HG02870 (cell line): ENCODE data around the gene ILKAP.
A peak's percentile ranks its signal among the peaks of the same experiment; 100 is the strongest.

ENCODE experiments used
- ATAC-seq: cut with Tn5 transposase; IDR thresholded peaks from one replicate; pipeline ENCODE4 v1.9.1; 2021; ENCODE audit warnings: mild to moderate bottlenecking, moderate library complexity; ENCODE audit not compliant: unreplicated experiment

Gene ILKAP

DNA sequence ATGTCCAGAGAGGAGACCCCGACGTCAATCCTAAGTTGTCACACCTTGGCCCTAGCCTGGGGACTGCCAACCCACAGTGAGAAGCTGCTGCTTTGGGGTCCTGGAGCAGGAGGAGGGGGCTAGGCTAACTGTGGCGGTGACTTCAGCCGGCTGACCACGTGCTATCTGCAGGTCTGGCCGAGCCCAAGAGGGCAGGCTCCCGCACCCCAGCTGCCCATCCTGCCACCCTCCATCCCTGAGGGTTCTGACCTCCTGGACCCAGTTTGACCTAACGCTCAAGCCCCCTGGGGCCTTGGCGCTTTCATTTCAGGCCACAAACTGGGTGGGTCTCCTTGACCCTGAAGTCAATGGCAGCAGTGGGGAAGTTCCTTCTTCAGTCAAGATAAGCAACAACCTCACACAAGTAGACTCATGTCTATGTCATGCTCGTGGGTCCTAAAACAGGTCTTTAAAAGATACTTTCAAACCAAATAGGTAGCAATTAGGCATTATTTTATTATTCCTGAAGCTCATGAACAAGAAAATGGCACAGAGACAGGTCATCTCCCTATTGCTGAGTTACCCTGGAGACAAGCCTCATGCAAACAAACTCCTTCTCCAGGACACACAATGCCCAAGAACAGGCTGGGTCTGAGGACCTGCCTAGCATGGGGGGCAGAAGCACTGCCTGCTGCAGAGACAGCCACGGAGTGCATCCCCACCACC, 34.1 kb upstream of the ILKAP start:
- no peak for ATAC-seq

GRCh38 chr2:238236571-238236970, 33.1 kb upstream of the ILKAP start:
- no peak for ATAC-seq

DNA sequence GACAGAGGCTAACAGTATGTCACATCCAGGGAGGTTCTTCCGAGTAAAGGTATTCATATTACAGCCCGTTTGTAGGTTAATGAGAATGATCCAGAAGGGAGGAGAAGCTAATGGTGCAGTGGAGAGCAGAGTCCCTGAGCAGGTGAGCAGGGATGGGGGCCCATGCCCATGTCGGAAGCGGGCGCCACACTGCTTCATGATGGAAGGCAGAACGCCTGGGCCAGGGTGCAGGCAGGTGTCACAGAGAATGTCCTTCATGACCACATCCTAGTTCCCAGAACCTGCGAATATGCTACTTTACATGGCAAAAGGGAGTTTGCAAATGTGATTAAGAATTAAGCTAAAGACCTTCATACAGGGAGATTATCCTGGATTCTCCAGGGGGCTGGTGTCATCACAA, 32.4 kb upstream of the ILKAP start:
- no peak for ATAC-seq

- ATAC-seq: no peak
Observed at GRCh38 chr2:238235331-238235732, 31.8 kb upstream of the ILKAP start.

DNA sequence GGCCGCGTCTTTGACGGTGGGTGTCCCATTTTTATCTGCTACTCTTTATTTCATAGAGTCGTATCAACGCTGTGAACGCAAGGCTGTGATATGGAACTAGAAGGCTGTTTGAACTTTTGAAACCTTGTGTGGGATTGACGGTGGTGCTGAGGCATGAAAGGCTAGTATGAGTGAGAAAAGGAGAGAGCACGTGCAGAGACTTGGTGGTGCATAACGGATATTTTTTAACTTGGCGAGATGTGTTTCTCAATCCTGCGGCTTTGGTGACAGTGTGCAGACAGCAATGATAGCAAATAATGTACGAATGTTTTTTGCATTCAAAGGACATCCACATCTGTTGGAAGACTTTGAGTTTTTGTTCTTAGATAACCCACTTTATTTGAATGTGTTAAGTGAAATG, 30.1 kb upstream of the ILKAP start:
- ATAC-seq: no peak

- ATAC-seq: no peak
Observed at GRCh38 chr2:238231809-238232208, 28.3 kb upstream of the ILKAP start.

- no peak for ATAC-seq
Observed at GRCh38 chr2:238231251-238231793, 27.8 kb upstream of the ILKAP start.

GRCh38 chr2:238230699-238231098, 27.2 kb upstream of the ILKAP start:
- ATAC-seq: no peak

DNA sequence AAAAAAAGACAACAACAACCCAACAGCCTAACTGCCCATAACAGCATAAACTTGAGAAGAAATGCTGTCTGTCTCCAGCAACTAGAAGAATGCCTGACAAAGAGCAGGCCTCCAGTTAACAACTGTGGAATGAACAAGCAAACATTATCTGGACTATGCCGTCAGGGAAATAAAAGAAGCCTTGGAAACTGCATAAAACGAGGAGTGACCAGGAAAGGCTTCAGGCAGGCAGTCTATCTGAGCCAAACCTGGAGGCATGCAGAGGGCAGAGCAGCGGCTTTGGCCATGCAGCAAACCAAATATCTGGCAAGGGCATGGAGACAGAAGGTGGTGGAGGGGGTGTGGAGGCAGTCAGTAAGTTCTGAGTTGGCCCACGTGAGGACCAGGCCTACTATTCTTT, 25.2 kb upstream of the ILKAP start:
- ATAC-seq: no peak

DNA sequence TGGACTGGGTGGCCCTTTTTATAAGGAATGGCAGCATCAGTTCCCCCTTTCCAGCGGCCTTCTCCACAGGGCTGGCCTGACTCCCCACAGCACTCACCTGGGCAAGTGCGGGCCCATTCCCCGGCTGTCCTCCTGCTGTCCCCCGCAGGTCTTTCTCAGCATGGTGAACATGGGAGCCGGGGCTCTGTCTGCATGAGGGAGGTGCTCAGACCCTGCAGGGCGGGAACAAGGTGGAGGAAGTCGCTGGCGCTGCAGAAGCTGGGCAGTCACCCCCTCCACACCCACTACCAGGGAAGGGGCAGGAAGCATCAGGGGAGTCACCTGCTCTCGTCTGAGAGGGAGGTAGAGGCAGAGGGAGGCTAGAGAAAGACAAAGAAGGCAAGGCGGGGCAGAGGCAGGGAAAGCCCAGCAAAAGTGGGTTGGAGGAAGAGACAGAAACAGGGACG, 24.1 kb upstream of the ILKAP start:
- no peak for ATAC-seq

DNA sequence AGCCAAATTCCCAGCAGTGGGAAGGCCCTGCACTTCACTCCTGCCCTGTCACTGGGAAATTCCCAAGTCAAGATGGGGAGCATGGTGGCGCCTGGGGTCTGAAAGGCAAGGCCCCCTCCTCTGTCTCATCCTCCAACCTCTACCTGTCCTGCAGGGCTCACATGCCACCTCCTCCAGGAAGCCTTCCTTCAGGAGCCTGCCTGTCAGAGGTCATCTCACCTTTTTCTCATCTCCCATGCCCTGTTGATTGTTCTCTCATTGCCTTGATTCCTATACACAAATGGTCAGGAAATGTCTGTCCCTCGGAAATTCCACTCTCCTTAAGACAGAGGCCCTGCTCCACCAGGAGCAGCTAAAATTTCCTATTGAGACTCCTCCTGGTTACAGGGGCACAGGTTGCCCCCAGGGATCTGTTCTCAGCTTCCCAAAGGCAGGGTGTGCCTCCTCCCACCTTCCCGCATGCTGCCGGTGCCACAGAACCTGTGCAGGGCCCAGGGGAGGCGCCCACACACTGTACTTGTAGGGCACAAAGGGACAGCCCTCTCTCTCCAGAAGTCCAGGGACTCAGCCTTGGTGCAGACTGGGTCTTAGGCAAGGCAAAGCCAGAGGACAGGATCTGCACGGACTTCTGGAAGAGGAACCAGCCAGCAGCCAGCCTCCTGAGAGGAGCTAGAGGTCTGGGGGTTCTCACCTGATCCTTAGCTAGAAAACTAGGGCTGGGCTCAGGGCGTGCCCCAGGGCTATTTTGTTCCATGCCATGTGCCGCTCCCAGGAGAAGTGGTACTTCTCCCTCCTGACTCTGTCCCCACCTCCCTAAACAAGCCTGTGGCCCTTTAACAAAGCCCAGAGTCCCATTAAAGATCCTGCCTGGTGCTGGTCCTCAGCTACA, 23.4 kb upstream of the ILKAP start:
- no peak for ATAC-seq

DNA sequence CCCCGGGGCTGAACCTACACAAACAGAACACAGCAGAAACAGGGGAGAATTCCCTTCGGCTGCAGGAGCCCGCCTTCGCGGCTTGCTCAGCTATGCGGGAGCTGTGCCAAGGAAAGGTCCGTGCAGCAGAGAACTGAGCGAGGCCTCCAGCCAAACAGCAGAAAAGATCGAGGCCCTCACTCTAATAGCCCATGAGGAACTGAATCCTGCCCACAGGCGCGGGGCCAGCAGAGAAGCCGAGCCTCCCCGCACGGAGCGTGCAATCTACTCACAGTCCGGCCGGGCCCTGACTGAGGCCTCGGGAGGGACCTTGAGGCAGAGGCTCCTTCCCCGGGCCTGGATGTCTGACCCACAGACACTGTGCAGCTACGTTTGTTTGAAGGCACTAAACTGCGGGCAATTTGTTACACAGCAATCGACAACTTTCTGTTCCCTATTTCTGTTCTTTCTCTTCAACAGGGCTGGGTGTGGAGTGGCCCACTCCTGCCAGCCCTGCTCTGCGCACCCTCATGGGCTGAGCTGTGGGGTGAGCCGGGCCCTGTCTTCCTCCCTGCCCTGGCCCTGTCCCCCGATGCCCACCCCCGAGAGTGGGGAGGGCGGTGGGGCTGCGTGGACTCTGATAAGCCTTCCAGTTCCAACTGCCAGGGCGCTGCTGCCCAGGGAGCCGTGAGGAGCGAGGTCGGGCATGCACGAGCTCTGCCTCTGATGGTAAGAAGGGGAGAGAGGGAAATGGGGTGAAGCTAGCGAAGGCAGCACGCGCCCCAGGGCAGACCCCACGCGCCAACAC, 22.6 kb upstream of the ILKAP start:
- no peak for ATAC-seq

DNA sequence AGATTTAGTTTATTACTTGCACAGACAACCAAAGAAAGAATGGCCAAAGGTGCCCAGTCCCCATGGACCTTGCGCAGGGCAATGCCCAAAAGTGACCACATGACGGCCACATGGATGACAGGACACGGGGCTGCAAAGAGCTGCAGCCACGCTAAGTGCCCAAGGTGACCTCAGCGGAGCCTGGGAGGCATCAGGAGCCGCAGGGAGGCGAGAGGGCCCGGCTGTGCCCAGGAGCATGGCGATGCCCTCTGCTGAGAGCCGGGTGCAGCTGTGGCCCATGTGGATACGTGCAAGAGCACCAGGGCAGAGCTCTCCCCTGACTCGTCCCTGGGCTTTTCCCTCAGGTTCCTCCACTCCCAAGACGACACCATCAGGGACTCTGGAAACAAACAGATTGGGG, 21.6 kb upstream of the ILKAP start:
- ATAC-seq: no peak

GRCh38 chr2:238224356-238225035, 21.0 kb upstream of the ILKAP start:
- ATAC-seq: no peak

DNA sequence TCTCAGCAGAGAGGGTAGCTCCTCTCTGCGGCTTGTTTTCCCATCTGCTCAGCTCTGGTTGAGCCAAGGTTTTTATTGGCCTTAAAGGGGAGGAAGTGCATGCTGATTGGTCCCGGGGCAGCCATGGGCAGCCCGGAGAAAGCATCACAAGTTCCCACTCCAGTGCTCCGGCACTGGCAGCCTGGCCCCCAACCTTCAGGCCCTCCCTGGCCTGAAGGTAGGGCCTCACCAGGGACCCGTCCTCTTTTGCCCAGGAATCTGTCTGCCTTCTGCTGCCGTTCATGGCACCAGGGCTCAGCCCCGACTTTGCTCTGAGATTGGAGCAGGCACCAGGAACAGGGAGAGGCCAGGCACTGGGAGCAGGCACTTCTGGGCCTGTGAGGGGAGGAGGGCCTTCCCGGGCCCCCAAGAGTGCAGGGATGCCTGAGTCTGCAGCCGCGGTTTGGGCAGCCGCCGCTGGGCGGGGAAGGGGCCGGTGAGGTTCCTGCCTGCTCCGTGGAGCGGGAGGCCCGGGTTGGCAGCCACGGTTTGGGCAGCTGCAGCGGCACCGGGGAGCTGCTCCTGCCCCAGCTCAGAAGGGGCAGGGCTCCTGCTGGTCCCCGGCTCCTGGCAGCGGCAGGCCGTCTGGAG, 17.5 kb upstream of the ILKAP start:
- no peak for ATAC-seq

DNA sequence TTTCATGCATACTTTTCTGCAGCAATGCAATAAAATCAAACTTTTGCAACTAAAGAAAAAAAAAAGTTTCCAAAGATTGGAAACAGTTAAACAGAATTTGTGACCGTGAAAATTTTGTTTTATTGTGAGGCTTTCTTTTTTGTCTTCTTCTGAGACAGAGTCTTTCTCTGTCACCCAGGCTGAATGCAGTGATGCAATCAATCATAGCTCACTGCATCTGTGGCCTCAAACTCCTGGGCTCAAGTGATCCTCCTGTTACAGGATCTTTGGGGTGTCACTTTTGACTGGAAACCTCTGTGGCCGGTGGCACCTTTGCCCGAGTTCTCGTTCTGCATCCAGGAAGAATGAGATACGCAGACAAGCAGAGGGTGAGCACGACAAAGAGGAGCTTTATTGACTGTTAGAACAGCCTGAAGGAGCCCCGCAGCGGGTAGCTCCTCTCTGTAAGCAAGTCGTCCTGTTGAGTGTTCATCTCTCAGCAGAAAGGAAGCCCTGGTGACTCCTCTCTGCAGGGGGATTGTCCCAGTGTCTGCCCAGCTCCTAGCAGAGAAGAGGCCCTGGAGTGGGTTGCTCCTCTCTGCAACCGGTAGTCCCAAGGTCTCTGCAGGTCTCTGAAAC, 16.9 kb upstream of the ILKAP start:
- ATAC-seq: no peak

DNA sequence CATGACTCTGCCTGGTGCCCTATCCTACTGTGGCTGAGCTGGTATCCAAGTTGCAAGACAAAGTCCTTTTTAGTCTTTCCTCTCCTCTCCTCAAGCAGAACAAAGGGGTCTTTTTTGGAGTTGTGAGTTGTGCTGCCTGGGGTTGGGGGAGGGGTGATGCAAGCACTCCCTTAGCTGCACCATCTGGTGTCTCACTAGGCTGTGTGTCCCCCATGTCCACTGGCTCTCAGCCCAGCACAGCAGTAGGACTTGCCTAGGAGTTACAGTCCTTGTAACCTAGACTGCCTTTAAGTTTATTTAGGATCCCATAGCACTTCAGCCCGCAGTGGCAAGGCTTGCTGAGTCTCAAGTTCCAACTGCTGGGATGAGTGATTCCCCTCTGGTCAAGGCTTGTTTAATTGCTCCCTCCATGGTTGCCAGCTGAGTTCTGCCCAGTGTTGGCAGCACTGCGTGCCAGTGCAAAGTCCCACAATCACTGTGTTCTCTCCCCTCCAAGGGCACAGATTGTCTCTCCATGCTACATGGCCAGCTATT, 13.2 kb upstream of the ILKAP start:
- ATAC-seq: no peak

- ATAC-seq: no peak
Observed at GRCh38 chr2:238207006-238207405, 3.5 kb upstream of the ILKAP start.

DNA sequence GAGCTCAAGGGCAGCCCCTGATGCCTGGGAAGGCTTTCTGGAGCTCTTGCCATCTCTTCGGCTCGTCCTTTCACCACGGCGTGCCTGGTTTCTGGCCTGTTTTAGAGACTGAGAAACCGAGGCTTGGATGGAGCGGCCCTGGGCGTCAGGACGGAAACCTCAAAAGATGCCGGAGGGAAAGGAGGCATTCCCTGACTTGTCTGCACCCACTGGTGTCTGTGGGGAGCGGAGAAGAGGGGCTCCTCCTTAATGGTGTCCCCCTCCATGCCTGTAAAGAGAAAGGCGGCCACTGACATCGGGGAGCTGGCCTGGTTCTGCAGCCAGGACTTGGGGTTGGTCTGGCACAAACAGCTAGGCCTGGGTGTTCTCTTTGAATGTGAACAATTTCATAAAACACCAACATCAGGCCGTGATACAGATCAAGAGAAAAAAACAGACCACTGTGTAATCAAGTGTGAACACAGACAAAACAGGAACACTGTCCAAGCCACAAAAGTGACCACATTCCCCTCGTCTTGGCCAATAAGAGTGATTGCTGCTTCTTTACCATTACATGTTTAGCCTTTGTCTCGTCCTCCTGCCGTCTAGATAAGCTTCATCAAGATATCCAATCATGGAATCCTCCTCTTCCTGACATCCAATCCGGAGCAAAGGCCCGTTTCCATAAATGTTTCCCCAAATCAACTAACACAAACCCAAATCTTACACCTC, 633 bp upstream of the ILKAP start:
- ATAC-seq: peak; percentile 22
